ENCODE results near the gene MXD1.
"Not testable (repeated sequence)": the region's sequence is repeated elsewhere in the genome, so short reads cannot be mapped to it uniquely, and the experiment has no call there.

MXD1 gene

DNA sequence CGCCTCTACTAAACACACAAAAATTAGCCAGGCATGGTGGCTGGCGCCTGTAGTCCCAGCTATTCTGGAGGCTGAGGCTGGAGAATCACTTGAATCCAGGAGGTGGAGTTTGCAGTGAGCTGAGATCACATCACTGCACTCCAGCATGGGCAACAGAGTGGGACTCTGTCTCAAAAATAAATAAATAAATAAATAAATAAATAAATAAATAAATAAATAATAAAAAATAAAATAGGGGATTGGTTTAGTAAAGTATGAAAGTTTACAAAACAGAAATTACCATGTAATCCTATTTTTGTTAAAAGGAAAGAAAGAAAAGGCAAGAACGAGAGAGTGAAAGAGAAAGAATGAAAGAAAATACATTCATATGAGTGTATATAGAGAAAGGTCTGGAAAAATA is 35.8 kb downstream of the MXD1 start:
- FAIRE-seq; DNase-seq (ENCODE audit: low spot score): not testable (repeated sequence)

GRCh38 chr2:69952336-69953115 is 37.6 kb downstream of the MXD1 start:
- no peak for DNase-seq (ENCODE audit: low spot score)
- no peak for FAIRE-seq

DNA sequence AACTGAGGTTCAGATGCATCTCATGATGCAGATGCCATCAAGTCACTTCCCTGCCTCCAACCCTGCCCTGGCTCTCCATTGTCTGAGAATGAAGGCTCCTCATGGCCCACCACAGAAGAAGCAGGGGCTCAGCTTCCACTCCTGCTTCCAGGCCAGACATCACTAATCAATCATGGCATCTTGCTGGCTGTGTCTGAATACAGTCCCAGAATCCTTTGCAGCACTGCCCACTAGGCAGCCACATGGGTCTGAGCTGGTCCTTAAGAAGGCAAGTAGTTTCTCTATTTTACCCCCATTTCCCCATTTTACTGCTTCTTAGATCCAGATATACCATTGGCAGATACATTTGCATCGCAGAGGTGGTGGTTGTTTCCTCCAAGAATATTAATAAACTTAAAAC is 39.2 kb downstream of the MXD1 start:
- DNase-seq (ENCODE audit: low spot score) = no peak
- FAIRE-seq = no peak

DNA sequence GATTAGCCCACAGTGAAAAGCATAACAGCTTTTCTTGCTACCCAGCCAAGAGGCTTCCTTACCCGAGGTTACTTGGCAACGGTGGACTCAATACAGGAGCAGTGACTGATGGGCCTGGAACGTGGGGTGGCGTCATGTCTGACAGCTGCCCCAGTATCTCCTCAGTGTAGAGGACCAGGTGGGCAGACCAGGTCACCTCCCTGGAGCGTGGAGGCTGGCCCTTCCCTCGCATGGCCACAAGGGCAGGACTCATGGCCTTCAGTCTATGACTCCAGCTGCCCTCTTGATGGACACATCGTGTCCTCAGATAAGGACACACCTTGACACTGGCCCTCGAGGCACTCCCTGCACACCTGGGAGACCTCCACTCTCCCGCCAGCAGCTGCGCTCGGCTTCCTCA is 40.1 kb downstream of the MXD1 start:
- no peak for DNase-seq (ENCODE audit: low spot score)
- FAIRE-seq = no peak

- DNase-seq (ENCODE audit: low spot score) = no peak
- no peak for FAIRE-seq
Measured at GRCh38 chr2:69956475-69956979, 41.6 kb downstream of the MXD1 start.

GRCh38 chr2:69957965-69958364 is 43.1 kb downstream of the MXD1 start:
- FAIRE-seq = no peak
- no peak for DNase-seq (ENCODE audit: low spot score)

GRCh38 chr2:69958480-69958879 is 43.6 kb downstream of the MXD1 start:
- FAIRE-seq (no peak), DNase-seq (ENCODE audit: low spot score) (no peak)

GRCh38 chr2:69959425-69959824 is 44.5 kb downstream of the MXD1 start:
- DNase-seq (ENCODE audit: low spot score) (no peak), FAIRE-seq (no peak)

DNA sequence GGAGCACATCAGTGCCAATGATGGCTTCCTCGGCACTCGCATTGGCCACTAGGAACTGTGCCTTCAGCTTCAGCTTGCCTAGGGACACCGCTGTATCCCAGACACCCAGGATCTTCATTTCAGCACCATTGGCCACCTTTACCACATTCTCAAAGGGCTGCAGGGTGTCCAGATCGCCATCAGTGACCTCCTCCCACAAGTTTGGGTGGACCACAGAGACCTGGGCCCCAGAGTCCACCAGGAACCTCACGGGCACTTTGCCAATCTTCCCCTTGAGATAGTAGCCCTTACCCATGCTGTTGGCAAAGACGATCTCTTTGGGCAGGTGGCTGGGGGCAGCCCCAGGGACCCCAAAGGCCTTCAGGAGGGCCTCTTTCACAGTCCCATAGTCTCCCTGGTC is 45.9 kb downstream of the MXD1 start:
- FAIRE-seq (no peak), DNase-seq (ENCODE audit: low spot score) (no peak)

- DNase-seq (ENCODE audit: low spot score) (no peak), FAIRE-seq (no peak)
Measured at GRCh38 chr2:69961496-69961895, 46.6 kb downstream of the MXD1 start, which contains the start of gene ASPRV1. Gene ASPRV1 (minus strand): TSS chr2:69961631. CDS start chr2:69961436, 195 bp downstream.

DNA sequence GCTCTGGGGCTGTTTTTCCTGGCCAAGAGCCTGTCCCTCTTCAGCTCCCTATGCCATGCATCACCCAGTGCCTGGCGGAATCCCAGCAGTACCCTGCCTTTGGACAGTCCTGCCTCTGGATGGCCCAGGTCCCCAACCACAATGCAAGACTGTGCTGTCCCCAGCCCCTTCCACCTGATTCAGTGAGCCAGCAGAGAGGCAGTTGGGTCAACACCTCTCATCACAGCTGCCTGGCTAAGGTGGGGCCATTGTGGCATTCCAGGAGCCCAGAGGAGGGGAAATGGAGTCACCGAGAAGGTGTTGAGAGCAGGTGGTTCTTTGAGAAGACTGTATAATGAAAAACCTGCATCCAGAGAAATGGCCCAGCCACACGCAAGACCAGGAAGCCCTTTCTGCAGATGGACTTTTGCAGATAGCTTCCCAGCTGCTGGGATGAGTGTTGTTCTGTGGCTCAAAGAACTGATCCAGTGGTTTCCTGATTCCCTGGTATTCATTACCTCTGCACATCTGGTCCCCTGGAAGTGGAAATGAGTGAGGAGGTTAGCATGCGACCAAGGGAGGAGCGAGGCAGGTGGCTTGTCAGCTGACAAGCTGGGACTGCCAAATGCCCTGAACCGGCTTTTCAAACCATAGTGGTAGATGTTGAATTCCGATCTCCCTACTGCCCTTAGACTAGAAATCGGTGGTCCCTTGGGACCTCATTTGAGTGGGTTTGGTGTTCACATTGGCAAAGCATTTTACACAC is 48.2 kb downstream of the MXD1 start:
- FAIRE-seq (no peak), DNase-seq (ENCODE audit: low spot score) (no peak)

DNA sequence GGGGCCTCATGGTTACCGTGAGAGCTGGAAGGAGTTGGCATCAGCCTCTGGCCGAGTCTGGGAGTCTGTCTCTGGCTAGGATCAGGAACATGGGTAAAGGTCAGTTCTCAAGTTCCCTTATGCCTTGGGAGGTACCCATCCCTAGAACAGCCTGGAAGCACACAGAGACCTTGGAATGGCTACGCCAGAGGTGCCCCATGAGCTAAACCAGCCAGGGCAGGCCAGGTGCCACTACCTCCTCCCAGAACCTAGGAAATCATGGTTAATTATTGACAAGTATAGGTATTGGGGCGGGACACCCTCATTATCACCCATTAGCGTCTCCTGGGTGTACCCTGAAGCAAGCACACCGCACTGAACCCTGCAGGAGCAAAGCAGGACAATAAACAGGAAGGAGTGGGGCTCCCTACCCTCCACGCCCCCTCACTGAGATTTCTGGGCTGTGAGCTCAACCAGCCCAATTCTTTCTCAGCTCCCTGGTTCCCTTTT is 49.5 kb downstream of the MXD1 start:
- DNase-seq (ENCODE audit: low spot score) (no peak), FAIRE-seq (no peak)

DNA sequence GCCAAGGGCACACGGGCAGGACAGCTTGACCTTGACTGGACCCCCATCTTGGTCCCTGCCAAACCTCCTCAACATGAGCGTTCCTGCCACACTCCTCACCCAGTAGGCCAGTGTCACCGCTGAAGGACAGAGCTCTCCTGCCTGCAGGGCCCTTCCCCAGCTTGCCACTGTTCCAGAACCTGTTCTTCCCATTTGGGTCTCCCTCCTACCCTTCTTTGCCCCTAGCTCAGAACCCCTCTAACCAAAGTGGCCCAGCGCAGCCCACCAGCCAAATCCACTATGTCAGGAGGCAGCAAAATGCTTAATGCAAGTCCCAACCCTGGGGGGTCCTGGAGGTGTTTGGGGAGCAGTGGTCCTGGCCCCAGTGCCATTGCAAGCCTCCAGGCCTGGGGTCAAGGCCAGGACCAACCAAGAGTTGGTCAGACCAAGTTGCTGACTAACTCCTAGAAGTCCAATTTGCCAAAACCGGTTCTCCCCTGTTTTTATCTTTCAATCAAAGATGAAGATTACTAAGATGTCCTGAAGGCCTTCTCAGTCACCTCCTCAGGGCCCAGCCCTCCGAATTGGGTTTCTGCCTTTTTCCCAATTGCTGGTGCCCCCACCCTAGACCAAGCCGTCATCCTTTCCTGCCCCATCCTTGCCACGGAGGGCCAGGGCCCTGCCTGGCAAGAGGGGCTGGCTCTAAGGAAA is 51.0 kb downstream of the MXD1 start:
- no peak for FAIRE-seq

DNA sequence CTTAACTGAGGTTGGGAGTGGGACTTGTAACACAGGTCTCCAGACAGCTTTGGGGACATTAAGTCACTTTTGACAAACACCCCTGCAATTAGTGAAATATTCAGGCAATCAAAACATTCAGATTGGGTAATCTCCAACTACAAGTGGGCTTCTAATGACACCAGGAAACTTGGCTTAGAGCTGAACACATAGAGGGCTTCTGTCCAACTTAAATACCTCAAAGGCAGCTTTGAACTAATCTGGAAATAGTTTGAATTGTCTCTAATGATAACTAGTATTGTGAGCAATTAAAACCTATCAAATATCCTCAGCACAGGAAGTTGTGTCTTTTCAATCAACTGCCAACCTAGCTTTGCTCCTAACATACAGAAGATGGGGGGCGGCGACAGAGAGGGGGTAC is 51.6 kb downstream of the MXD1 start:
- FAIRE-seq (no peak), DNase-seq (ENCODE audit: low spot score) (no peak)

More for the DNA sequence above, 51.0 kb downstream of the MXD1 start:
- no peak for DNase-seq (ENCODE audit: low spot score)

GRCh38 chr2:69968609-69969008 is 53.7 kb downstream of the MXD1 start:
- no peak for DNase-seq (ENCODE audit: low spot score)
- no peak for FAIRE-seq

- no peak for FAIRE-seq
- no peak for DNase-seq (ENCODE audit: low spot score)
Measured at GRCh38 chr2:69969126-69969983, 54.4 kb downstream of the MXD1 start.

DNA sequence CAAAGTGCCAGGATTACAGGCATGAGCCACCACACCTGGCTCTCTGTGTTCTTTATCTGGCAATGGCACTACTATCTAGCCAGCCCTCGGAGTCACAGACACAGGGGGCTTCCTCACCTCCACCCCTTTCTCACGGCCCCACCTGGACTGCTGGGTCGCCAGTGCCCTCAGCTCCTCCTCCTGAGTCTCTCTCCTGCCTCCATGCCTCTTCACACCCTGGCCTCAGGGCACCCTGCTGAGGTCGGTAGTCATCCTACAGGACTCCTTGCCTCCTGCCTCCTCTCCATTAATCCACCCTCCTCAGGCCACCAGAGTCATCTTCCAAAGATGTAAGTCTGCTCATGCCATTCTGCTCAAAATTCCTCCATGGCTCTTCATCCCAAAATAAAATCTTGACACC is 55.1 kb downstream of the MXD1 start:
- no peak for FAIRE-seq

GRCh38 chr2:69972822-69973221 is 57.9 kb downstream of the MXD1 start:
- no peak for DNase-seq (ENCODE audit: low spot score)
- FAIRE-seq = no peak

More for the DNA sequence above, 55.1 kb downstream of the MXD1 start:
- no peak for DNase-seq (ENCODE audit: low spot score)

DNA sequence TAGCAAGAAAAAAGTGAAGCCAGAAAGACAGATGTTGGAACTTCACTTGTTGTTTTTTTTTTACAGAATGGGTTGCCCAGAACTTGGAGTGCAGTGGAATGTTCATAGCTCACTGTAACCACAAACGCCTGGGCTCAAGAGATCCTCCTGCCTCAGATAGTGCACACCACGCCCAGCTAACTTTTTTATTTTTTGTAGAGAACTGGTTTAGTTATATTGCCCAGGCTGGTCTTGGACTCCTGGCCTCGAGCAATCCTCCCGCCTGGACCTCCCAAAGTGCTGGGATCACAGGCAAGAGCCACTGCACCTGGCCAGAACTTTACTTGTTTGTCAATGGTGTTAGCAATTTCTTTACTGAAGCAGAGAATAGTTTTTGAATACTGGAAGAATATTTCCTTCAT is 58.4 kb downstream of the MXD1 start:
- DNase-seq (ENCODE audit: low spot score) = no peak
- no peak for FAIRE-seq

- FAIRE-seq (no peak), DNase-seq (ENCODE audit: low spot score) (no peak)
Measured at GRCh38 chr2:69975136-69975852, 60.4 kb downstream of the MXD1 start.

All from RCC 7860 (cell line).